Stimulated activated CD8-positive, alpha-beta memory T cell treated with anti-CD3 and anti-CD28 coated beads, Interleukin-4, amount 100 ng/mL, for 1 hour (primary cell): ENCODE results near the gene NOL9.

Source experiments
- DNase-seq, 2 donors: peaks; one replicate each; pipeline ENCODE4 v3.0.0-alpha.2; 2020; ENCODE audit warnings: low read depth in 2 of 2, low spot score in 1 of 2

Gene NOL9

GRCh38 chr1:6491081-6491449 is 63.2 kb downstream of the NOL9 start:
- DNase-seq: no peak

GRCh38 chr1:6490181-6491080 is 63.9 kb downstream of the NOL9 start:
- peak in 1 of 2 donors; percentile 9 for DNase-seq

GRCh38 chr1:6489799-6490180 is 64.5 kb downstream of the NOL9 start:
- peak; percentile 40 to 43 for DNase-seq

GRCh38 chr1:6489383-6489765 is 64.9 kb downstream of the NOL9 start:
- DNase-seq: no peak

GRCh38 chr1:6488602-6489382 is 65.5 kb downstream of the NOL9 start:
- DNase-seq: no peak

GRCh38 chr1:6487804-6488484 is 66.4 kb downstream of the NOL9 start:
- no peak for DNase-seq

GRCh38 chr1:6486433-6487011 is 67.8 kb downstream of the NOL9 start:
- peak; percentile 60 to 76 for DNase-seq

GRCh38 chr1:6485168-6486101 is 68.9 kb downstream of the NOL9 start:
- no peak for DNase-seq

- no peak for DNase-seq
Measured at GRCh38 chr1:6484826-6485167, 69.5 kb downstream of the NOL9 start.

GRCh38 chr1:6483761-6484117 is 70.6 kb downstream of the NOL9 start:
- DNase-seq: no peak

GRCh38 chr1:6483017-6483760 is 71.1 kb downstream of the NOL9 start:
- no peak for DNase-seq

GRCh38 chr1:6481820-6482219 is 72.5 kb downstream of the NOL9 start:
- DNase-seq: no peak

GRCh38 chr1:6477039-6477820 is 77.1 kb downstream of the NOL9 start:
- no peak for DNase-seq

- no peak for DNase-seq
Measured at GRCh38 chr1:6476483-6476882, 77.8 kb downstream of the NOL9 start.

GRCh38 chr1:6475381-6476133 is 78.8 kb downstream of the NOL9 start:
- DNase-seq: peak; percentile 53 to 67

GRCh38 chr1:6474815-6475282 is 79.5 kb downstream of the NOL9 start:
- no peak for DNase-seq

- no peak for DNase-seq
Measured at GRCh38 chr1:6473974-6474814, 80.1 kb downstream of the NOL9 start.
